SK-N-MC (cell line): ENCODE results near the gene VWA8.
"Not testable (repeated sequence)": the region's sequence is repeated elsewhere in the genome, so short reads cannot be mapped to it uniquely, and the experiment has no call there.

ENCODE experiments used
- EZH2 ChIP-seq: fragments of 200-600 bp; sonication (generic); IDR thresholded peaks from one replicate; pipeline ENCODE4 v1.6.1; 2017; ENCODE audit warnings: antibody characterized with exemption
- POLR2AphosphoS5 ChIP-seq: IDR thresholded peaks from 2 replicates; pipeline ENCODE4 v1.6.1; 2012; ENCODE audit warnings: mild to moderate bottlenecking, low read depth, low read length, borderline replicate concordance

- TF ChIP-seq EZH2, POLR2AphosphoS5: not testable (repeated sequence)
These were observed 126.2 kb downstream of the VWA8 start for GRCh38 chr13:41834697-41835096.
